GM19467 (cell line): Measurements from ENCODE around the gene SIRT1.
"Not testable (repeated sequence)": the region's sequence is repeated elsewhere in the genome, so short reads cannot be mapped to it uniquely, and the experiment has no call there.

Experiments used
- ATAC-seq: cut with Tn5 transposase; IDR thresholded peaks from one replicate; pipeline ENCODE4 v1.9.1; 2021; ENCODE audit warnings: mild to moderate bottlenecking, moderate library complexity; ENCODE audit not compliant: unreplicated experiment

Gene SIRT1

GRCh38 chr10:67884313-67884841 is at the start of gene SIRT1:
Gene SIRT1, plus strand, starts transcription at chr10:67884656. Its CDS starts 66 bp downstream, at chr10:67884722.
- peak; percentile 89 for ATAC-seq

DNA sequence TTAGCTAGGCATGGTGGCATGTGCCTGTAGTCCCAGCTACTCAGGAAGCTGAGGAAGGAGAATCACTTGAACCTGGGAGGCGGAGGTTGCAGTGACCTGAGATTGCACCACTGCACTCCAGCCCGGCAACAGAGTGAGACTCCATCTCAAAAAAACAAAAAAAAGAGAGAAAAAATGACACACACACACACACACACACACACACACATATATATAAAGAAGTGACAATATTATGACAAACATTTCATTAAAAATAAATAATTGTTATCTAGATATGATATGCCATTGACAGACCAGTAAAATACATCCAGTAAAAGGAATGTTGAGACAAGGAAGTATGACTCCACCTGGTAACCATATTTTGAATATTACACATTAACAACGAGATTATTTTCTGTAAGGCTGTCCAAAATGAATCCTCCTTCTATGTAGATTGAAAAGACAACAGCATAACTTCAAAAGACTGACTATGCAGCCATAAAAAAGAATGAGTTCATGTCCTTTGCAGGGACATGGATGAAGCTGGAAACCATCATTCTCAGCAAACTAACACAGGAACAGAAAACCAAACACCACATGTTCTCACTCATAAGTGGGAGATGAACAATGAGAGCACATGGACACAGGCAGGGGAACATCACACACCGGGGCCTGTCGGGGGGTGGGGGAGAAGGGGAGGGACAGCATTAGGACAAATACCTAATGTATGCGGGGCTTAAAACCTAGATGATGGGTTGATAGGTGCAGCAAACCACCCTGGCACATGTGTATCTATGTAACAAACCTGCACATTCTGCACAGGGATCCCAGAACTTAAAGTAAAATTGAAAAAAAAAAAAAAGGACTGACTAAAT is 48.7 kb upstream of the SIRT1 start:
- not testable (repeated sequence) for ATAC-seq

DNA sequence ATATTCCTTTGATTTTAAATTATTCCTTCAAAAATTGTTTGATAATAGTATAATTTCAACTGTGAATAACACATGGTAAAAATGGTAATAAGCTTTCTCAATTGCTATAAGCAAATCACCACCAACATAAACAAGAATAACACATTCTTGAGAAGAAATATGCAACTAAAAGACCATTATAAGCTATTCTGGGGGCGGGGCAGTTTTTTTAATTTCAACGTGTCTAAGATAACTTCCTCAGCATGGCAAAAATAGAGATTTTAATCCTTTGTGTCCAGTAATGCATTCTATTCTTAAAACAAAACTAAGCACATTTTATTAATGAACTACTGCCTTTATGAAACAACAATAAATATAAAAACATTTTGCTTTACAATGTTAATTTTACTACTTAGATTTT is 48.0 kb upstream of the SIRT1 start:
- no peak for ATAC-seq

DNA sequence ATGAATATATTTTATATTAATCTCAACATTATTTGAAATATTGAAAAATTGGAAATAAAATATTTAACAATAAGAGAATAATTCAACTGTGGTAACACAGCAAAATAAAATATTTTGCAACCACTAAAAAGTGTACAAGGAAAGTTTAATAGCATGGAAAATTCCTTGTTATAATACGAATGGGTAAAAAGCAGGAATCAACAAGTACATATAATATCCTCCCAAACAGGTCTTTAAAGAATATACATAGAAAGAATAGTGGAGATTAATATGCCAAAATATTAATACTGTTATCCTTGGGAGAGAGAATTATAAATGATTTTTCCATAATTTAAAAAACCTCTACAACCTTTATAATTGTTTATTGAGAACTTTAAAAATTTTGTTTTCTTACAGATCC is 47.5 kb upstream of the SIRT1 start:
- no peak for ATAC-seq

DNA sequence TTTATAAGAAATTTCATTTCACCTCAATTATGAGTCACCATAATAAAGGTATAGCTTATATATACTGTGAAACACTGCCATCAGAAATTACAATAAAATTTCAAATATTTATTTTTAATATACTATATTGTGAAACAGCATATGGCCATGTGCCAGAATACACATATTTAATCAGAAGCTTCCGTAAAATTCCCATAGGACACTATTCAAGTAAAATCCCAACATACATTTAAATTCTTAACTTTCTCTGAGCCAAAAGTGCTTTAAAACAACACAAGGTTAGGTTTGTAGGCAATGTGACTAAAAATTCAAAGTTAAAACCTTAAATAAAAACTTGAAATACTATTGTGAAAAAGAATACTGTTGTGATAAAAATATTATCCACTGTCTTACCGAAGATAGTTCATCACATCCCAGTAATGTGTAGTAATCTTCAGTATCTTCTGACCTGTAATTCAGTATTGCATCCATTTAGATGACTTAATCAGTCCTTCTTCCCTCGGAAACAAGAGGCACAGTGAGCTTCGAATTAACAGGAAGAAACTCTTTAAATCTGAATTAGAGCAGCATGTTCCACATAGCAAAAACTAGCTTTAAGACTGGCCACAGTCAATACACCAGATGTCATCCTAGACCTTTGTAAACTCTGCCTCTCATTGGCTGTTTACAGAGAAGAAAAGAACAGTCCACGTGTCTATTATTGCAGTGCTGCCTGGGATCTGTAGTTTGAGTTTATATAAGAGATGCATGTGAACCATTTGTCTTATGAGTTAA is 46.7 kb upstream of the SIRT1 start, which contains the start of gene DNAJC12:
Gene DNAJC12 (minus strand): TSS at position 648 of the 774 bp plus-strand sequence. CDS start 177 bp downstream, at position 471.
- ATAC-seq: no peak

GRCh38 chr10:67839511-67839910 is 44.9 kb upstream of the SIRT1 start:
- ATAC-seq: not testable (repeated sequence)

GRCh38 chr10:67839951-67840350 is 44.5 kb upstream of the SIRT1 start:
- no peak for ATAC-seq

- no peak for ATAC-seq
Observed at GRCh38 chr10:67841737-67842136, 42.7 kb upstream of the SIRT1 start.

GRCh38 chr10:67843284-67843683 is 41.2 kb upstream of the SIRT1 start:
- no peak for ATAC-seq

- ATAC-seq: peak; percentile 96
Observed at GRCh38 chr10:67849331-67850011, 35.0 kb upstream of the SIRT1 start.

DNA sequence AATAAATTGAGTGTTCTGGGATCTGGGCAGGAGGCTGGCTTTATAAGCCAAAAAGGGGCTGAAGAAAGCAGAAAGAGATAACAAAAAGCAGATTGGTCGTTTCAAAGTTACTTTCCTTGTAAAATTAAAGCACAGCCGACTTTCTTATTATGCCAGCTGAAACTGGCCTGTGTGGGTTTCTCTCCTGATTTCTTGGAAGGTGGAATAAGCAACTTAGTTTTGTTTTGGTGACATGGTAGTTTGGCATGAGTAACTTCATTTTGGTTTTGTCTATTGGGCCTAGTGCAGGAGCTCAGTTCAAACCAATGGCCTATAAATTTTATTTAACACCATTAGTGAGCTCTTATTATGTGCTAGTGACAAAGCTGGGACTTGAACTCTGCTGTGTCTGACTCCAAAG is 33.3 kb upstream of the SIRT1 start:
- ATAC-seq: no peak

DNA sequence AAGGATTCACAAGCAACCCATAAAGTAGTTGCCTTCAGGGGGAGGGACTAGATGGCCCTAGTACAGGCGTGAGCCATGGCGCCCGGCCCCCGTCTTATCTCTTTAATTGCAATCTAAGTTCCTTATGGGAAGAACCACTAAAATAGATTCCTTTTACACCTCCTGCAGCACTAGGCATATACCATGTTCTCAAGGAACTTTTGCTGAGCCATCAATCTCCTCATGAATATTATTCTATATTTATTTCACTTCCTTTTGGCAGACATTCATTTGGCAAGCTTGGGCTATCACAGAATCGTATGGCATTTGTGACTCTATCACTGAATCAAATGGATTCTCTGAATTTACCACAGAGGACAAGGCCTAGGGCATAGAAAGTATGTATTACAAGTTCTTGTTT is 31.7 kb upstream of the SIRT1 start:
- no peak for ATAC-seq

DNA sequence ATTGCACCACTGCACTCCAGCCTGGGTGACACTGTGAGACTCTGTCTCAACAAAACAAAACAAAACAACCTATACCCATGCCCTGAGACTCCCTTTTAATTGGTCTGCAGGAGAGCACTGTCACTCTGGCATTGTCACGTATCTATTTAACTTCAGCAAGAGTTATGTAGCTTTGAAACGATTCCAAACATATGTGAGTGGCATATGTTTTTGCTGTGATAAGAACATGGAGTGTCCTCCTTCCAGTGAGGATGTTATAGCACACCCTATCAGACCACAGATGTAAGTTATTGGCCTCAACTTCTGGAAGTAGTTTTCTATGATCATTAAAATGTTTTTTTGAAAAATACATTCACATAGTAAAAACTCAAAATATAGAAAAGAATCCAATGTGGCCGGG is 30.9 kb upstream of the SIRT1 start:
- ATAC-seq: no peak

GRCh38 chr10:67858971-67859370 is 25.5 kb upstream of the SIRT1 start:
- no peak for ATAC-seq

GRCh38 chr10:67861750-67862432 is 22.6 kb upstream of the SIRT1 start:
- ATAC-seq: no peak

DNA sequence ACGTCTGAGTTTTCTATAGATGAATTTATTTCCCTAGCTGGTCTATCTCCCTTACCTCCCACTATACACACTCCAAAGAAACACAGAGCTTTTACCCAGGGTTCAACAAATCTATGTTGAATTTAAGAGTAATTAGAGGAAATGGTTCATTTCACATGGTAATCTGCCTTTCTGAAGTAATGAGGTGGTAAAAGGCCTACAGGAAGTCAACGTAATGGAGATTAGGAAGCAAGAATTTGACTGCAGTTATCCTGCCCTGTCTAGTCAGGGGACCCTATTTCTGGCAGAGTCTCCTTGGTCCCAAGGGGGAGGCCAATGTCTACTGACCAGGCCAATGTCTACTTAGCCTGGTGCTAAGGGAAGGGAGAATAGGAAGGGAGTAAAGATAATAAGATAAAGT is 21.4 kb upstream of the SIRT1 start:
- ATAC-seq: no peak

GRCh38 chr10:67864607-67865371 is 19.7 kb upstream of the SIRT1 start:
- ATAC-seq: no peak

DNA sequence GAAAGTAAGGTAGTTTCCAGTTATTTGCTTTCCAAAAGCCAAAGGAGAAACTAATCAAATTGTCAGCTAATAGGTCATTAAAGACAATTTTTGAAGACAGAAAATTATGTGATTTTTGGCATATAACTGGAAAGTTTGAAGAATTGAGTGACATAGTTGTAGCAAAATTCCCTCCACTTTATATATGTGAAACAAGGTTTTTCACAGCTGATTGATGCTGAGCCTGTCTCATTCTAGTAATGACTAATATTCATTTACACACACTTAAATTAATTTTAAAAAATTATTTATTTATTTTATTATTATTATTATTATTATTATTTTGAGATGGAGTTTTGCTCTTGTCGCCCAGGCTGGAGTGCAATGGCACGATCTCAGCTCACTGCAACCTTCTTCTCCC is 16.3 kb upstream of the SIRT1 start:
- no peak for ATAC-seq

DNA sequence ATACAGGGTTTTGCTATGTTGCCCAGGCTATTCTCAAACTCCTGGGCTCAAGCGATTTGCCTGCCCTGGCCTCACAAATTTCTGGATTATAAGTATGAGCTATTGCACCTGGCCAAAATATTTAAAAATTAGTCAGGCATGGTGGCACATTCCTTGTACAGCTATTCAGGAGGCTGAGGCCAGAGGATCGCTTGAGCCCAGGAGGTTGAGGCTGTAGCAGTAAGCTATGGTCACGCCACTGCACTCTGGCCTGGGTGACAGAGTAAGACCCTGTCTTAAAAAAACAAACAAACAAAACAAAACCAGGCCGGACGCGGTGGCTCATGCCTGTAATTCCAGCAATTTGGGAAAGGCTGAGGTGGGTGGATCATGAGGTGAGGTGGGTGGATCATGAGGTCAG is 14.5 kb upstream of the SIRT1 start:
- no peak for ATAC-seq
